Stimulated activated CD8-positive, alpha-beta memory T cell treated with anti-CD3 and anti-CD28 coated beads, Interleukin-7, amount 100 ng/mL, for 24 hours (primary cell): ENCODE measurements around the gene OTOGL.
"Not testable (repeated sequence)": the region's sequence is repeated elsewhere in the genome, so short reads cannot be mapped to it uniquely, and the experiment has no call there.

Experiments
- DNase-seq: peaks from one replicate; pipeline ENCODE4 v3.0.0-alpha.2; 2020; ENCODE audit warnings: low read depth

OTOGL gene

DNA sequence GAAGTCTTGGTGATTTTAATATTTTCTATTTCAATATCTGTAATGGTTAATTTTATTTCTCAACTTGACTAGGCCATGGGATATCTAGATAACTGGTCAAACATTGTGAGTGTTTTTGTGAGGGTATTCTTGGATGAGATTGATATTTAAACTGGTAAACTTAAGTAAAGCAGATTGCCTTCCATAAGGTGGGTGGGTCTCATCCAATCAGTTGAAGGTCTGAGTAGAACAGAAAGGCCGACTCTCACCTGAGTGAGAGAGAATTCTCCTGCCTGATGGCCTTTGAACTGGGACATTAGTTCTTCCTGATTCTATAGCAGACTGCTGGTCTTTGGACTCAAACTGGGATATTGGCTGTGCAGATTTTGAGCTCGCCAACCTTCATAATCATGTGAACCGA, 36.3 kb downstream of the OTOGL start:
- DNase-seq: no peak

DNA sequence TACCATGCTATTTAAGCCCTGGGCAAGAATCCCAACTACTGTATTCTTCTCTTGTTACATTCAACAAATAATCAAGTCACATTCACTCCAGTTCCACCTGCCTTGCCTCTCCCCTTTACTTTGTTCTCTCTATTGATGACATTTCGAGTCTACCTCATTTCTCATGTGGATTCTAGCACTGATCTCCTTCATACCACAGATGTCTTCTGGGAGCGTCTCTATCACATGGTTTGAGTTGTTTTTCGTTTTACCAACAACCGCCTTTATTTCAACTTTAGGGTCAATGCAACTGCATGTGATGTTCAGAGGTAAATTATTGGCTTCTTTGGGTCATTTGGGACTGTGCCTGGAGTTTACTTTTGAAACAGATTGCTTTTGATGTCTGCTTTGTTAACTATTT, 40.7 kb downstream of the OTOGL start:
- no peak for DNase-seq

DNA sequence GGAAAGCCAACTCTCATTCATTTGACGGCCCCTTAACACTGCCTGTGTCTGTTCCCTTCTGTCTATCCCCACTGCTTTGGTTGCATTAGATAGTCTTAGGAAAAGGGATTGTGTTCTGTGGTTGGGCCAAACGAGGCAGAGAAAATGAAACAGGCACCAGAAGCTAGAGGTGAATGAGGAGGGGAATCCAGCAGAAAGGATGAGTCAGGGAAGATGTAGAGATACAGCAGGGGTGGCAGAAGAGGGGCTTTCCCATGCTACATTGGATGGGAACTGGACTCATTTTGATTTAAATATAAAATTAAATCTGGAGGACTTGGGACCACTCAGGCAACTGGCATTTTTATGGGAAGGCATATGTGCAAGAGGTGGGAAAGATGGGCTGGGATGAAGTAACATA, 43.3 kb downstream of the OTOGL start:
- DNase-seq: no peak

DNA sequence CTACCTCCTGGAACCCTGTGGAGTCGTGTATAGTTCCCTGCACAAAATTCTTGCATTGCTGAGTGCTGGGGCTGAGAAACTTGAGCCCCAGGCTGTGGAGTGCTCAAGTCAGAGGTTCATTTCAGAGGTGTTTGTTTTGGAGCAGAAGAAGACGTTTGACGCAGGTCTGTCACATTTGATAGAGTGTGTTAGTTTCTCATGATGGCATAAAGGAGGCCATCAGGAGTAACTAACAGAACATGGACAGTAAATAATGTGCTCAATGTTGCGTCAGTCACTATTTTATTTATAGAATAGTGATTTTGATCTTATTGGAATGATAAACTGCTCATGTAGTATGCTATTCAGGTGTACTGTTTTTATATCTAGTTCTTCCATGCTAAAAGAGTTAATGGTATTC, 44.2 kb downstream of the OTOGL start:
- DNase-seq: no peak

DNA sequence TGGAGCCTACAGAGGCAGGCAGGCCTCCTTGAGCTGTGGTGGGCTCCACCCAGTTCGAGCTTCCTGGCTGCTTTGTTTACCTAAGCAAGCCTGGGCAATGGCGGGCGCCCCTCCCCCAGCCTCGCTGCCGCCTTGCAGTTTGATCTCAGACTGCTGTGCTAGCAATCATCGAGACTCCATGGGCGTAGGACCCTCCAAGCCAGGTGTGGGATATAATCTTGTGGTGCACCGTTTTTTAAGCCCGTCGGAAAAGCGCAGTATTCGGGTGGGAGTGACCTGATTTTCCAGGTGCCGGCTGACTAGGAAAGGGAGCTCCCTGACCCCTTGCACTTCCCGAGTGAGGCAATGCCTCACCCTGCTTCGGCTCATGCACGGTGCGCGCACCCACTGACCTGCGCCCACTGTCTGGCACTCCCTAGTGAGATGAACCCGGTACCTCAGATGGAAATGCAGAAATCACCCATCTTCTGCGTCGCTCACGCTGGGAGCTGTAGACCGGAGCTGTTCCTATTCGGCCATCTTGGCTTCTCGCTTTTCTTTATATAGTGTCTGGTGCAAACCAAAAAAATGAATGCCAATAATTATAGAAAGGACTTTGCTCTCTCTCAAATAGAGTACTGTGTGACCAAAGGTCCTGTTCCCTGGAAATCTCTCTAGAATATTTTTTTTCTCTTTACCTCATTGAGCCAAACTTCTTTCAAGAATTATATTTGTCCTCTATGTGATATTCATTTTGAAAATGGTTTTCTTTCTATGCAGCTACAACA, 50.4 kb downstream of the OTOGL start:
- DNase-seq: not testable (repeated sequence)

DNA sequence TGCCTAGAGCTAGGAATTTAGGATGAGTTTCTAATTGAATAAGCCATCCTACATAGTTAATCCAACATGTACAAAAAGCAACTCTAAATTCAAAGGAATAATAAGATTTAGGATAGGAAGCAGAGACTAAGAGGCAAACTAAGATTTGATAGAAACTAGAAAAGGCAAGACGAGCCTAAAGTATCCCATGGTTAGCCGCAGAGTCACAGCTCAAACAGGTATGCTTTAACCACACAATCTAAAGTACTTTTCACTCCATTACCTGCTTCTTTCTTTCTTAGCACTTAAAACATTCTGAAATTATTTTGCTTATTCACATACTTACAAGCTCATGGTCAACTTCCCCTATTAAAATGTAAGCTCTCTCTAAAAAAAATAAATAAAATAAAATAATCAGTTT, 51.8 kb downstream of the OTOGL start:
- DNase-seq: no peak

DNA sequence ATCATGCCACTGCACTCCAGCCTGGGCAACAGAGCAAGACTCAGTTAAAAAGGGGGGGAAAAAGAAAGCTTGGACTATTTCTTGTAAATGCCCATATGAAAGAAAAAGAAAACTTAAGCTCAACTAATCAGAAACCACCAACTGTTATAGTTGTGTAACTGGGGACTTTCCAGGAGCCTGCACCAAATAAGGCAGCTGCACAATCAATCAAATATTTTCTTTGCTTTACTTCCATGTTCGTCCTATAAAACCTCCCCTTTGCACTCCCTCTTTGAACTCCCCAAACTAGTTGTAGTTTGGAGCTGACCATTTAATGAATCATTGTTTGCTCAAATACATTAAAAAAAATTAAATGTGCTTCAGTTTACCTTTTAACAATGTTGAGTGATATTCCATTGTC, 54.9 kb downstream of the OTOGL start:
- no peak for DNase-seq

DNA sequence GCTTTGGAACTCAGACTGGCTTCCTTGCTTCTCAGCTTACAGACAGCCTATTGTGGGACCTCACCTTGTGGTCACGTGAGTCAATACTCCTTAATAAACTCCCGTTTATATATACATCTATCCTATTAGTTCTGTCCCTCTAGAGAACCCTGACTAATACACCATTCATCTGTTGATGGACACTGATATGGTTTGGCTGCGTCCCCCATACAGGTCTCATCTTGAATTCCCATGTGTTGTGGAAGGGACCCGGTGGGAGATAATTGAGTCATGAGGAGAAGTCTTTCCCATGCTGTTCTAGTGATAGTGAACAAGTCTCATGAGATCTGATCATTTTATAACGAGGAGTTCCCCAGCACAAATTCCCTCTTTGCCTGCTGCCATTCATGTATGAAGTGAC, 57.0 kb downstream of the OTOGL start:
- no peak for DNase-seq

DNA sequence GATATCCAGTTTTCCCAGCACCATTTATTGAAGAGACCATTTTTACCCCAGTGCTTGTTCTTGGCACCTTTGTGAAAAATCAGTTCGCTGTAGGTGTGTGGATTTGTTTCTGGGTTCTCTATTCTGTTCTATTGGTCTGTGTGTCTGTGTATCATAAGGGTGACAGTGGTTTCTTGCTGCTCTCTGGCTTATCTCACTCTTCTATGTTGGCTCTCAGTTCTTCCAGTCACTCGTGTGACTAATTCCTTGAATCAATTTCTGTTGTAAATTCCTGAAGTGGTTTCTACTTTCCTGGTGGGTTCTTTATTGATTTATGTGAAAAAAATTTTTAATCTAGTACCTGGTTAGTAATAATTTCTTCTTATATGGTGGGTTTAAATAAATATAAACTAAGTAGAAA, 58.3 kb downstream of the OTOGL start:
- DNase-seq: no peak

DNA sequence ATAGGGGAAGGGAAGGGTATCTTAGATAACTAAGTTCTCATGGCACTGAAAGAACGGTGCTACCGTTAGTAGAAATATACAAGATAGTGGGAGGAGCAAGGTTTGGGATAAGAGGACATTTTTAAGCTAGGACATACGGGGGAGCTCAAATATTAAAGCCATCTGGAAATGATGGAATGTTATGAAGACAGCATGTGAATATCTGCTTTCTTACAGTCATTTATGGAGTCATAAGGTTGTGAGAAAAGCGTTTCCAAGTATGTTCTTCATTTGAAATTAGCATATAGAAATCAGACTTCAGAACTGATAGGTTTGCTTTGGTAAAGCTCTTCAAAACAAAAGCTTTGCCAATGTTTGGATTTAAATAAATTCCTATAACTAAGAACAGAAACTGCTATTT, 62.3 kb downstream of the OTOGL start:
- no peak for DNase-seq

DNA sequence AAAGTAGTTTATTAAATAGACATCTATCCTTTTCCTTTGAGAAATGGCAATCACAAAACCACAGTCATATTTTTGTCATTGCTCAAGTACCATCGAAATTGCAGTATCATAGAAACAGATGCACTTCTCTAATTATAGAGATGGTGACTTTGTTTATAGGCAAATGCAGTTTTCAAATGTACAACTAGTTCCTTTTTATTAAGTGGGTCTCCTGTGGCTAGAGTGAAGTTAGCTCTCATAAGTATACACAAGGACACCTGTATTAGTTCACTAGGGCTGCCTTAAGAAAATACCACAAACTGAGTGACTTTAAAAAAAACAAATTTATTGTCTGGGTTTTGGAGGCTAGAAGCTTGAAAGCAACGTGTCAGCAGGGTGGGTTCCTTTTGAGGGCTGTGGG, 62.8 kb downstream of the OTOGL start:
- DNase-seq: no peak

DNA sequence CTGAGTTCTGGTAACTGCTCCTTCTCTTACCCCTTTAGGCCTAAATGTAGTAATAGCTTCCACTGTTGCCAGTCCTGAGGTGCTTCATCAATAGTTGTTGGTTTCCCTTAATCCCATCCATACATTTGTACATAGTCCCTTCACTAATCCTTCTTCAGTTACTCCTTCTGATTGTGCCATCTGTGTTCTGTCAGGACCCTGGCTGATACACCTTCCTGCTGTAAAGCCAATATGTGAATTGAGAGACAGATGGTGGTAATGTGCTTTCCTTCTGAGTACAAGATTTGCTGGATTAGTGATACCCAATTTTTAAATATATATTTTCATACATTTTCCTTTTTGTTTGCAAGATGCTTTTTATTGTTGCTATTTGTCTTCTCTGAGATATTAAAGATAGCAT, 66.4 kb downstream of the OTOGL start:
- DNase-seq: no peak

DNA sequence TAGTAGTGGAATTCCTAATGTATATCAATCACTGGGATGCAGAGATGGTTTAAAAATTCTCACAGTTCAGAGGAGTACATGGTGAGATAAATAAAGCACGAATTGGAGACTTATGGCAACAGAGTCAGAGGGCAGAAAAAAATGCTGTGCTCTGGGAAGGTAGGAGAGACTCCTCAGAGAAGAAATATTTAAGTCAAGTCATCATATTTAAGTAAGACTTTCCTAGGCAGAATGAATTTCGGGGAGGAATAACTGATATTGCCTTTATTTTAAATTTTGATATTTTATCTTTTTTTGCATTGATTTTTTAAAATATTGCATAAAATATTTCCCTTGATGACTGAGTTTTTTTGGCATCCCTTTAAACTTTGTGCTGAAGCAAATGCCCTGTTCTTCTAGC, 67.4 kb downstream of the OTOGL start:
- DNase-seq: no peak

DNA sequence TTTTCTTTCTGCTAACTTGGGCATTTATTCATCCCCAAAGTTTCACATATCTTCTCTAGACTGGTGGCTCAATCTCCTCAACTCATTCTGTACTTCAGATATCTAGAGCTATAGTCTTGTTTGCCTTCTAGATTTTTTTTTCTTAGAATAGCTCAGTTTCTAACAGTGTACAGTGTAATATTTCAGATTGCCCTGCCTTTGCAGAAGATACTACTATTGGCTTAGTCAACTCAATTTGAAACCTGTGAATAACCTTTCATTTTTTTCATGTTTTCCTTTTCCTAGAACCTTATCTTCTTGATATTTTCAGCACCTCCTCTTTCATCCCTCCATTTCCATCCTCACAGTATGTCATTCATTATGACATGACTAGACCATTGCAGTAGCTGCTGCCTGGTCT, 69.6 kb downstream of the OTOGL start:
- no peak for DNase-seq

DNA sequence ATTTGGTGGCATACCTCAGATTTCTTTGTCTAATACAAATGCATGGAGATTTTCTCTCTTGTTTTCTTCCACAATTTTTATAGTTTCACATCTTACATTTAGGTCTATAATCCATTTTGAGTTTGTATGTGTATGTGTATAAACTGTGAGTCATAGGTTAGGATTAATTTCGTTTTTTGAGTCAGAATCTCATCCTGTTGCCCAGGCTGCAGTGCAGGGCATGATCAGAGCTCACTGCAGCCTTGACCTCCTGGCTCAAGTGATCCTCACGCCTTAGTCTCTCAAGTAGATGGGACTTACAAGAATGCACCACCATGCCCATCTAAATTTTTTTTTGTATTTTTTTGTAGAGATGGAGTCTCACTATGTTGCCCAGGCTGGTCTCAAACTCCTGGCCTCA, 71.6 kb downstream of the OTOGL start:
- no peak for DNase-seq

DNA sequence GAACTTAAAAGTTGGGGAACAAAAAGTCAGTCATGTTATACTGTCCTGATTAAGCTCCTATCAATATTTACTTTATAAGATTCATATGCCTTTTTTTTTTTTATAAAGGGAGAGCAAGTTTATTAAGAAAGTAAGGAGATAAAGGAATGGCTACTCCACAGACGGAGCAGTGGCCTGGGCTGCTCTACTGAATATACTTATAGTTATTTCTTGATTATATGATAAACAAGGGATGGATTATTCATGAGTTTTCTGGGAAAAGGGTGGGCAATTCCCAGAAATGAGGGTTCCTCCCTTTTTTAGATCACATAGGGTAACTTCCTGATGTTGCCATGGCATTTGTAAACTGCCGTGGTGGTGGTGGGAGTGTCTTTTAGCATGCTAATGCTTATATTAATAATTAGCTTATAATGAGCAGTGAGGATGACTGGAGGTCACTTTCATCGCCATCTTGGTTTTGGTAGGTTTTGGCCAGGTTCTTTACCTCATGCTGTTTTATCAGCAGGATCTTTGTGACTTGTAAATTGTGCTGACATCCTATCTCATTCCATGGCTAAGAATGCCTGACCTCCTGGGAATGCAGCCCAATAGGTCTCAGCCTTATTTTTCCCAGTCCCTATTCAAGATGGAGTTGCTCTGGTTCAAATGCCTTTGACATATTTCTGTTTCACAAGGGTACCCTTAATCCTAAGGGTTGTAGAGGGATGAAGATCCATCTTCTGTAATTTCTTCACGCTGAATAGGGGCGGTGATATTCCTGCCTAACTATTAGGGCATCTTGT, 73.9 kb downstream of the OTOGL start:
- no peak for DNase-seq

DNA sequence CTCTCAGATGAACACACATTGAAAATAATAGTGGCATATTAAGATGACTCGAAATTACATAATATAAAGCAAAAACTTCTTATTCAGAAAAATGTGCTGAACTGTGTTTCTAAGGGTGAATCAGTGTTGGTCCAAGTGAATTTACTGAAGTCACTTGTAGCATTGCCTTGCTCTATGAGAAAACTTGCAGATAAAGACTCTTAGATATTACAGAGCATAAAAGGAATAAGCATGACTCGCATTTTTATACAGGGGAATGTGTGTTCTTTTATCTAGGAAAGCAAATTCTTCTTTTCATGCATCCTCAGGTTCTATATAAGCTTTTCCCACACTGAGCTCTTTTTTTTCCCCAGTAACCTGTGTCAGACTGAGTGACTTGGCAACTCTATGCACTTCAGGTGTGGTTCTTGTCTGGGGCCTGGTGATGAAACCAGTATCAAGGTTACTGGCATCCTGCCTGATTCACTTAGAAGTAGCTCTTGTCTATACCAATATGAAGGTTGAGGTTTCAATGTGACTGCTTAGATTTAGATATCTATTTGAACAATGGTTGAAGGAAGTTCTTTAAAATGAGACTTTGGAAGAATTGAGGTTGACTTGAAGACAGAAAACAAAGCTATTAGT, 76.1 kb downstream of the OTOGL start:
- DNase-seq: no peak

DNA sequence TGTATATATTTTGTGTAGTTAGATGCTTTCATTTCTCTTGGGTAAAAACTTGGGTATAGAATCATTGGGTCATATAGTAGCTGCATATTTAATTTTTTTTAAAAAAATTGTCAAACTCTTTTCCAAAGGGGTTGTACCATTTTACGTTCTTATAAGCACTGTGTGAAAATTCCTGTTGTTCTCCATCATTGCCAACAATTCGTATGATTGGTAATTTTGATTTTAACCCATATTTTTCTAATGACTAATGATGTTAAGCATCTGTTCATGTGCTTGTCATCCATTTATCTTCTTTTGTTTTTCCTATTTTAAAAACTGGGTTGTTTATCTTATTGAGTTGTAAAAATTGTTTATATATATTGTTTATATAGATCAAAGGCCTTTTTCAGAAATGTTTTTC, 77.4 kb downstream of the OTOGL start:
- DNase-seq: no peak

DNA sequence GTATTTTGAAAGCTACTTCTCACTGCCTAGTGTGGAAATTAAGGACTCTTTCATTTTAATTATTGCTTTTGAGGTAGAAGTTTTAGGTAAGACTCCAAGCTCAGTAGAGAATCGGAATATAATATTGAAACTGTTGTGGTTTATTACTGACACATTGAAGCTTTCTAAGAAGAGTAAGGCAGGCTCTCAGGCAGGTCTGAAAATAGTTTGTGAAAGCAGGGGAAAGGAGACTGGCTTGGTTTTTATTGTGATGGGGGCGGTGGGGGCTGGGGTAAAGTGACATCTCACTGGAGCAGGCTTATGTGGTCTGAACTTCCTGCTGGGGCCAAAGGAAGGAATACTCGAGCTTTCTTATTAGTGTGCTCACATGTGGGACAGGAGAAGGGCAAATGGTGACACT, 79.5 kb downstream of the OTOGL start:
- DNase-seq: no peak

DNA sequence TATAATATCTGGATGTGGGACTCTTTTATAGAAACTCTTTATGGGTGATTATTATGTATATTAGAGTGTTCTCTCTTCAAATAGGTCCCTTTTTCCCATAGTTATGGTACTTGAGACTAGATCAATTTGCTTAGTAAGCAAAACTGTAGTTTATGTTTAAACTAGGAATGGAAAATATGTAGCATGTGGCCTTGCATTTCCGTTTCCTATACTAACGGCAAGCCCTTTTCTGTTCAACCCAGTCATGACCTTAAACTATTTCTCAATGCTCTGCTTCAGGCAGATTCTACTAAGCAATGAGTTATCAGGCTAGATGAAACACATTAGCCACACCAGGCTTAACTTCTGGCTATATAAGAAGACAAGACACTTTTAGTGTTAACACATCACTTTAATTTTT, 84.6 kb downstream of the OTOGL start:
- DNase-seq: no peak

DNA sequence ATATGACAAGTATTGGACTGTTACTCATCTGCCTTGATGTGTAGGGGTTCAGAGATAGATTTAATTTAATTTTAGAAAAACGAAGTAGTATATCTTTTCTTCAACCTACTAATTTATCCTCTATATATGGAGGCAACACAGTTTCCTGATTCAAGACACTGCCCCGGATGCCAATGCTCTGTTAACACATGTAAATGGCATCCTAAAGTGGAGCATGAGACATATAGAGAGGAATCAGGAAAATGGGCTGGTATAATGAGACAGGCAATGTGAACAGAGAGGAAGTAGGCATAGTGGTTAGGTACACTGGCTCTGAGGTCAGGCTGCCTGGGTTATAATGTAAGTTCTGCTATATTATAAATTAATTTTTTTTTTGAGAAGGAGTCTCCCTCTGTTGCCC, 85.6 kb downstream of the OTOGL start:
- DNase-seq: no peak

DNA sequence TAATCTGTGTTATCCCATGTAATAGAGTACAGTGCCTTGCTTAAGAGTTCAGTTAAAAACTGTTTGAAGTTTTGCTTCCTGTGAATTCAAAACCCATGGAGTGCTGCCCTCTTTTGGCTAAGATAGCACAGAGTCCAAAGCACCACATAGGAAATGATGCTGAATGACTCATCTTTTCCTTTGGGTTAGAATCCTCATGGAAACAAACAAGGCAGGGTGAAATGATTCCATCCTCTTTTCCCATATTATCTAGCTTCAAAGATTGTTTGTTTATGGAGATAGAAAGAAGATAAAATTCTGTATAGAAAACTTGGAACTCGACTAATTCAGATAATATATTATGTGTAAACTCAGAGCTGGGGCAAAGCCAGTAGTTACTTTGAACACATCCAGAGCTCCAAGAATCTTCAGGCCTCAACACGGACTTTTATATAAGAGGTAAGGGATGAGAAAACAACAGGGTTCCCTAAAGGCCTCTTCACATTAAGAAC, 87.4 kb downstream of the OTOGL start:
- no peak for DNase-seq

DNA sequence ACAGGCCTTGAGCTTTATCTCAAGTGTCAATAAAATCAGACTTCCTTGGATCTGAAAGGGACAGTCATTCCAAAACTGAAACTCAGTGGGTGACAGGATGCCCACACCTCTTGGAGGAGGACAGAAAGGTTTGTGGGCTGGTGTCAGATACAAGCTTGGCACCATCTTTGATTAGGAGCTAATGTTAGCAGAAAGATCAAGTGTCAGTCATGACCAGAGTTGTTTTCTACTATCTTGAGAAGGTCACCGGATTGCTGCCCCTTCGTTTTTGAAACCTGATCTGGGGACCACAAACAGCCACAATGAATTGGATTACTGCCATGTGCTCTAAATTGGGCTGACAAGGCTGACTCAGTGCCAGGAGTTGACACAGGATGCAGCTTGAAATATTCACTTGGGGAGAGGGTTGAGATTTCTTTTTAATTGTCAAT, 88.3 kb downstream of the OTOGL start:
- no peak for DNase-seq
